Keratinocyte (primary cell): ENCODE results near the gene PUS3. TPM values are rescaled to one million over a fixed set of nuclear protein-coding genes. Genes with fewer than 3 reads are reported as not detected.

ENCODE experiments used
- DNase-seq: peaks from one replicate; pipeline ENCODE4 v3.0.0-alpha.2; 2011; ENCODE audit warnings: low read depth, missing footprints, low spot score
- FAIRE-seq: peaks from 2 replicates; lab custom pipeline; 2011; peaks lifted over from hg19 to GRCh38; lab: Jason Lieb, UNC
- H2AFZ ChIP-seq: 2 replicates; pipeline ENCODE4 v1.6.0; 2012; ENCODE audit warnings: low read length, control low read depth, inconsistent platforms; ENCODE audit not compliant: control insufficient read depth
- H3K27ac ChIP-seq: 2 replicates; pipeline ENCODE4 v1.5.1; 2011; ENCODE audit warnings: low read length; ENCODE audit not compliant: control insufficient read depth, insufficient read depth
- H3K27me3 ChIP-seq: 3 replicates; pipeline ENCODE4 v1.6.0; 2011; ENCODE audit warnings: low read length; ENCODE audit not compliant: control insufficient read depth, insufficient read depth; ENCODE audit errors: extremely low read depth
- H3K36me3 ChIP-seq, 2 experiments: 2 replicates in 1 of 2; 3 replicates in 1 of 2; pipeline ENCODE4 v1.5.1; 2011; ENCODE audit warnings: low read length in 2 of 2, mild to moderate bottlenecking in 1 of 2; ENCODE audit not compliant: control insufficient read depth in 2 of 2, insufficient read depth in 2 of 2; ENCODE audit errors: extremely low read depth in 1 of 2
- H3K4me1 ChIP-seq: 3 replicates; pipeline ENCODE4 v1.5.1; 2011; ENCODE audit warnings: low read length; ENCODE audit not compliant: control insufficient read depth, insufficient read depth; ENCODE audit errors: extremely low read depth
- H3K4me2 ChIP-seq: 3 replicates; pipeline ENCODE4 v1.6.0; 2011; ENCODE audit warnings: low read depth, low read length; ENCODE audit not compliant: control insufficient read depth, insufficient read depth; ENCODE audit errors: extremely low read depth
- H3K4me3 ChIP-seq, 3 experiments: fragments of 200-600 bp in 1 of 3; sonication (generic) in 1 of 3; 2 replicates in 2 of 3; 3 replicates in 1 of 3; pipeline ENCODE4 v1.5.1; 2011 to 2016; ENCODE audit warnings: low read length in 3 of 3, mild to moderate bottlenecking in 3 of 3, control low read depth in 2 of 3, inconsistent platforms in 1 of 3, low read depth in 1 of 3, mixed read lengths in 1 of 3, mixed run types in 1 of 3, moderate library complexity in 1 of 3; ENCODE audit not compliant: control insufficient read depth in 2 of 3, insufficient read depth in 2 of 3; ENCODE audit errors: extremely low read depth in 1 of 3
- H3K79me2 ChIP-seq: 2 replicates; pipeline ENCODE4 v1.6.0; 2012; ENCODE audit warnings: low read length; ENCODE audit not compliant: control insufficient read depth, insufficient read depth
- H3K9ac ChIP-seq: 3 replicates; pipeline ENCODE4 v1.6.0; 2011; ENCODE audit warnings: low read length; ENCODE audit not compliant: control insufficient read depth, insufficient read depth; ENCODE audit errors: extremely low read depth
- H3K9me1 ChIP-seq: 3 replicates; pipeline ENCODE4 v1.6.0; 2011; ENCODE audit warnings: low read length; ENCODE audit not compliant: control insufficient read depth, insufficient read depth; ENCODE audit errors: extremely low read depth
- H3K9me3 ChIP-seq: 2 replicates; pipeline ENCODE4 v1.5.1; 2012; ENCODE audit warnings: low read depth, low read length; ENCODE audit not compliant: control insufficient read depth
- H4K20me1 ChIP-seq: 3 replicates; pipeline ENCODE4 v1.6.0; 2011; ENCODE audit warnings: low read length; ENCODE audit not compliant: control insufficient read depth, insufficient read depth; ENCODE audit errors: extremely low read depth
- EZH2 ChIP-seq: IDR thresholded peaks from one replicate; pipeline ENCODE4 v1.6.1; 2012; ENCODE audit warnings: inconsistent platforms, mild to moderate bottlenecking, low read length, moderate library complexity
- dilution Hi-C: fragments of 300-500 bp; cut with MboI; formaldehyde crosslinking; loops from one replicate; pipeline ENCODE4 v1.7.0; 2020; ENCODE audit warnings: low sequenced_read_pairs; ENCODE audit not compliant: extremely low pct_ligation_motif_present
- polyA plus RNA-seq, 5 experiments: library from polyadenylated mRNA; depleted of rRNA in 3 of 5; stranded (reverse) in 3 of 5; stranded (forward) in 1 of 5; unstranded in 1 of 5; fragments of >200 nt; gene quantifications; 1 replicate in 1 of 5; 2 replicates in 3 of 5; 3 replicates in 1 of 5; pipeline versions ENCODE4 v1.2.1 to v1.2.3, GENCODE V29; 2011 to 2012; ENCODE audit warnings: missing spikeins in 2 of 5, low read depth in 1 of 5, low replicate concordance in 1 of 5
- TF ChIP-seq, protein P1 (sequence below), 3 experiments: IDR thresholded peaks in 1 of 3; conservative IDR thresholded peaks in 1 of 3; optimal IDR thresholded peaks in 1 of 3; 2 replicates in 2 of 3; 3 replicates in 1 of 3; pipeline versions ENCODE3 to v1.5.1; 2011; ENCODE audit warnings: low read length in 3 of 3, mild to moderate bottlenecking in 3 of 3, moderate library complexity in 2 of 3, control low read depth in 1 of 3, inconsistent platforms in 1 of 3; ENCODE audit not compliant: insufficient read depth in 2 of 3; ENCODE audit errors: extremely low read depth in 1 of 3

The PUS3 gene
- polyA plus RNA-seq, 1 donor (not counting 4 experiments of a cell fraction or from before 2014, with no cell fraction given): 11.8 TPM

DNA sequence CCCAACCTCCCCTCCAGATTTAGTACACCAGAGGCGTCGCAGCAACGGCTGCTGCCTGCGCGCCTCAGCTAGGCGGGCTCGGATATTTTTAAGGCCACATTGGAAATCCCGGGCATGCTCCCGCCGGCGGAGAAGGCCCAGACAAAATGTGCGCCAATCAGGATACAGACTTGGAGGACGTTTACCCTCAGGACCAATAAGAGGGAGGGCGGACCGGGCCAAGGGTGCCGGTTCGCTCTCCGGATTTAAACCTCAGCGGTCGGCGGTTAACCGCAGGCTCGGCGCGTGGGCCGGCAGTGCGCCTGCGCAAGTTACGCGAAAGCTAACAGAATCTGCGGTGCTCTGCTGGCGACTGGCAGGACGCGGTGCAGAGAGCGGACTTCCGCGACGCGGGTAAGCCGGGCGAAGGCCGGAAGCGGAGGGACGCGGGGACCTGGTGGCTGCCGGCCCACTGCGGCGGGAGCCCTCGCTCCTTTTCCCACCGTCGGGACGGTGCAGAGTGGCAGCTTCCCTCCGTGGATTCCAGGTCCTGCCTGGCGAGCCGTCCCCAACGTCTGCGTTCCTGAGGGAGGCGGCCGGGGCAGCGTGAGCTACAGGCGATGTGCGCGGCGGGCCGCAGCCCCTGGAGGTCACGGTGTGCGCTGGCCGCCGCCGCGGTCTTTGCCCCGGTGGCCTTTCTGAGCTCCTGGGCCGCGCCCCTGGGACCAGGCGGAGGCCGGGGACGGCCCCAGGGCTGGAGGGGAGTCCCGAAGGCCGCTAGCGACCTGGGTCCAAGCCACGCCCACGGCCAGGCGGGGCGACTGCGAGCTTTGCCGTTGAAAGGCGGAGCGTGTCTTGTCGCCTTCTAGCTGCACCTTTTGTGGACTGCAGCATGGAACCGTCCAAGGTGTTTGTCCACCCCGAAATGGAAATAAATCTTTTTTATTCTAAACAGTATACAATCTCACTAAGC is 15.4 kb downstream of the PUS3 start, which contains the start of gene HYLS1:
Gene HYLS1, plus strand, starts transcription at position 296 of the 952 bp plus-strand sequence. CDS start 11,701 bp downstream, outside the sequence.
- Histone ChIP-seq H3K4me1 (peaks cover 19% of the 10 kb centered on the region), H3K9me1 (peaks cover 3% of the 10 kb centered on the region), H3K4me2 (peak within 1 kb of the TSS; percentile 89), H3K27me3 (no peaks in the 10 kb centered on the region), H3K36me3 (no peaks in the 10 kb centered on the region), H4K20me1 (no peaks in the 10 kb centered on the region), H3K9me3 (no peaks in the 10 kb centered on the region), H3K27ac (peak within 1 kb of the TSS; percentile 63), H3K9ac (peak within 1 kb of the TSS; percentile 76), H3K79me2 (peaks cover 23% of the 10 kb centered on the region), H3K4me3 (peak within 1 kb of the TSS; percentile 71 to 83 (median 79)), H2AFZ (peak within 1 kb of the TSS; percentile 92)
- dilution Hi-C loops: no loop called here
- TF ChIP-seq, protein P1, sequence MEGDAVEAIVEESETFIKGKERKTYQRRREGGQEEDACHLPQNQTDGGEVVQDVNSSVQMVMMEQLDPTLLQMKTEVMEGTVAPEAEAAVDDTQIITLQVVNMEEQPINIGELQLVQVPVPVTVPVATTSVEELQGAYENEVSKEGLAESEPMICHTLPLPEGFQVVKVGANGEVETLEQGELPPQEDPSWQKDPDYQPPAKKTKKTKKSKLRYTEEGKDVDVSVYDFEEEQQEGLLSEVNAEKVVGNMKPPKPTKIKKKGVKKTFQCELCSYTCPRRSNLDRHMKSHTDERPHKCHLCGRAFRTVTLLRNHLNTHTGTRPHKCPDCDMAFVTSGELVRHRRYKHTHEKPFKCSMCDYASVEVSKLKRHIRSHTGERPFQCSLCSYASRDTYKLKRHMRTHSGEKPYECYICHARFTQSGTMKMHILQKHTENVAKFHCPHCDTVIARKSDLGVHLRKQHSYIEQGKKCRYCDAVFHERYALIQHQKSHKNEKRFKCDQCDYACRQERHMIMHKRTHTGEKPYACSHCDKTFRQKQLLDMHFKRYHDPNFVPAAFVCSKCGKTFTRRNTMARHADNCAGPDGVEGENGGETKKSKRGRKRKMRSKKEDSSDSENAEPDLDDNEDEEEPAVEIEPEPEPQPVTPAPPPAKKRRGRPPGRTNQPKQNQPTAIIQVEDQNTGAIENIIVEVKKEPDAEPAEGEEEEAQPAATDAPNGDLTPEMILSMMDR (optimal IDR thresholded peaks at IDR 0.05 in 1 of 3, IDR thresholded peaks at IDR 0.05 in 1 of 3, conservative IDR thresholded peaks at IDR 0.05 in 1 of 3; ENCODE audit: extremely low read depth in 1 of 3, insufficient read depth in 2 of 3, low read length in 3 of 3): peak in 2 of 3 experiments; percentile 14 to 41
- TF ChIP-seq EZH2: no peak
- DNase-seq (peak; percentile 49), FAIRE-seq (peak; percentile 73)

DNA sequence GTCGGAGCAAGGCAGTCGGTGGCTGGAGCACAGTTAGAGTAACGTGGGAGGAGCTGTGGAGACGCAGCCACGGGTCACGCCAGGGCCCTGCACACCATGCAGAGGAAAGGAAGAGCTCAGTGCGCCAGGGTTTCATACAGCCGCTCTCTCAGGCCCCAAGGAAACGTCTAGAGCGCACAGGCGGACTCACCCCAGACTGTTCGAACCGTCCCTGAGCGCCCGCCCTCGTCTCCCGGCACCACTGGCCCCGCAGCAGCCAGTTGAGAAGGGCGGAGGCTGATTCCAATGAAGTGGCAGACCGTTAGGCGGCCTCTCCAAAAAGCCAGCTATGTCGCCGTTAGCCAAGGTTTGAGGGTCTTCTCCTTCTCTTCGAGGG is 16.0 kb downstream of the PUS3 start:
- peaks cover 23% of the 10 kb centered on the region for H3K79me2 ChIP-seq
- dilution Hi-C loops: no loop called here
- FAIRE-seq: peak; percentile 34
- TF ChIP-seq EZH2: no peak
- TF ChIP-seq, protein P1 (optimal IDR thresholded peaks at IDR 0.05 in 1 of 3, IDR thresholded peaks at IDR 0.05 in 1 of 3, conservative IDR thresholded peaks at IDR 0.05 in 1 of 3; ENCODE audit: extremely low read depth in 1 of 3, insufficient read depth in 2 of 3, low read length in 3 of 3): no peak
- peak overlapping the region; percentile 76 for H3K9ac ChIP-seq
- peaks cover 3% of the 10 kb centered on the region for H3K9me1 ChIP-seq
- H3K27me3 ChIP-seq: no peaks in the 10 kb centered on the region
- peak overlapping the region; percentile 92 for H2AFZ ChIP-seq
- H4K20me1 ChIP-seq: no peaks in the 10 kb centered on the region
- peak overlapping the region; percentile 71 to 83 (median 79) for H3K4me3 ChIP-seq
- H3K9me3 ChIP-seq: no peaks in the 10 kb centered on the region
- H3K4me2 ChIP-seq: peak overlapping the region; percentile 89
- peaks cover 19% of the 10 kb centered on the region for H3K4me1 ChIP-seq
- DNase-seq: no peak
- peak overlapping the region; percentile 56 for H3K27ac ChIP-seq
- no peaks in the 10 kb centered on the region for H3K36me3 ChIP-seq
